DMS153 treated with DMSO at 0.1 percent for 48 hours (cell line): ENCODE measurements around the gene IFNAR1.

Source experiments
- DNase-seq: peaks from one replicate; lab custom pipeline; 2025; ENCODE audit not compliant: unreplicated experiment; lab: John Stamatoyannopoulos, UW

The IFNAR1 gene

GRCh38 chr21:33397717-33398116, 72.9 kb downstream of the IFNAR1 start:
- DNase-seq: no peak

GRCh38 chr21:33398361-33398760, 73.6 kb downstream of the IFNAR1 start:
- no peak for DNase-seq

- no peak for DNase-seq
Measured at GRCh38 chr21:33401630-33401992, 76.8 kb downstream of the IFNAR1 start.

GRCh38 chr21:33402001-33402979, 77.5 kb downstream of the IFNAR1 start:
- DNase-seq: no peak

- DNase-seq: no peak
Measured at GRCh38 chr21:33403128-33403785, 78.5 kb downstream of the IFNAR1 start, which contains the start of gene IFNGR2. Gene IFNGR2, plus strand, starts transcription at chr21:33403413. Its CDS starts 131 bp downstream, at chr21:33403544.

- DNase-seq: peak; percentile 52
Measured at GRCh38 chr21:33403786-33404585, 79.2 kb downstream of the IFNAR1 start.

- no peak for DNase-seq
Measured at GRCh38 chr21:33406493-33406892, 81.7 kb downstream of the IFNAR1 start.
